ENCODE results near the gene PEF1. TPM values are rescaled to one million over a fixed set of nuclear protein-coding genes. Genes with fewer than 3 reads are reported as not detected.

Gene PEF1
- total RNA-seq, 2 donors from 2014 or later: 57.5 to 67.8 TPM

DNA sequence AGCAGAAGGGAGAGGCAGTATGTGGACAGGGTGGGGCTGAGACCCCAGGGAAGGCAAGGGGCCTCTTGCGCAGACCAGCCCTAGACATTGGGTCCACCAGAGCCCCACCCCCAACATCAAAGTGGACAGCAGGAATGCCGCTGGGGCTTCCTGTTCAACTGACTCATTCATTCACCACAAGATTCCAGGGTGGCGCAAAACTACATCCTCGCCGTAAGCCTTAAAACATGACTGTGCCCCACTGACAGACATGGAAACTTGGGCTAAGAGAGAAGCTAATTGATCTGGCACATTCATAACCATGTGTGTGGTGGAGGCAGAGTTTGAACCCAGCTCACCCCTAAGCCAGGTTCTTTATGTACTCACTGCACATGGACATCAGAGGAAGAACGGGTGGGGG lies 45.2 kb upstream of the PEF1 start:
- no peak for DNase-seq
- Histone ChIP-seq H3K36me3 (no peaks in the 10 kb centered on the region), H3K27ac (no peak overlapping the region), H3K27me3 (no peaks in the 10 kb centered on the region), H3K4me3 (no peak overlapping the region), H3K9ac (ENCODE audit: low read depth in 2 of 2, low read length in 2 of 2) (no peak overlapping the region), H3K9me3 (no peaks in the 10 kb centered on the region), H3K4me1 (no peaks in the 10 kb centered on the region)
- intact Hi-C loops (cut with DNase I): no loop called here
- TF ChIP-seq, protein P1, sequence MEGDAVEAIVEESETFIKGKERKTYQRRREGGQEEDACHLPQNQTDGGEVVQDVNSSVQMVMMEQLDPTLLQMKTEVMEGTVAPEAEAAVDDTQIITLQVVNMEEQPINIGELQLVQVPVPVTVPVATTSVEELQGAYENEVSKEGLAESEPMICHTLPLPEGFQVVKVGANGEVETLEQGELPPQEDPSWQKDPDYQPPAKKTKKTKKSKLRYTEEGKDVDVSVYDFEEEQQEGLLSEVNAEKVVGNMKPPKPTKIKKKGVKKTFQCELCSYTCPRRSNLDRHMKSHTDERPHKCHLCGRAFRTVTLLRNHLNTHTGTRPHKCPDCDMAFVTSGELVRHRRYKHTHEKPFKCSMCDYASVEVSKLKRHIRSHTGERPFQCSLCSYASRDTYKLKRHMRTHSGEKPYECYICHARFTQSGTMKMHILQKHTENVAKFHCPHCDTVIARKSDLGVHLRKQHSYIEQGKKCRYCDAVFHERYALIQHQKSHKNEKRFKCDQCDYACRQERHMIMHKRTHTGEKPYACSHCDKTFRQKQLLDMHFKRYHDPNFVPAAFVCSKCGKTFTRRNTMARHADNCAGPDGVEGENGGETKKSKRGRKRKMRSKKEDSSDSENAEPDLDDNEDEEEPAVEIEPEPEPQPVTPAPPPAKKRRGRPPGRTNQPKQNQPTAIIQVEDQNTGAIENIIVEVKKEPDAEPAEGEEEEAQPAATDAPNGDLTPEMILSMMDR (IDR thresholded peaks at IDR 0.05): no peak

DNA sequence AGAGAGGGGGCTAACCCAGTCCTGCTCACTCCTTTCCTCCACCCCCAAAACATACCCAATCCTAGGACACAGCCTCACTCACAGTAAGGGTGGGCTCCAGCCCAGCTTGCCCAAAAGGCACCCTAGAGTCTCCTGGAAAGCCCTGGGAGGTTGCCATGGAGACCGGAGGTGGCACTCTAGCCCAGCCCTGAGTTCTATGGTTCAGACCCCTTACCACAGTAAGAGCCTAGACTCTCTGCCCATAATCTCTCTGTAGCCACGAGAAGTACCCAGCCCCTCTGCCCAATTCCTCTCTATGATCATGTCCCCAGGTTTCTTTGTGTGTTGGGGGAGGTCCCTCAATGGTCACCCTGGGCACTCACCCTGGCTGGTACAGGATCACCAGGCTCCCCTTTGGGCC lies 44.7 kb upstream of the PEF1 start:
- TF ChIP-seq, protein P1 (IDR thresholded peaks at IDR 0.05): no peak
- H3K27me3 ChIP-seq: no peaks in the 10 kb centered on the region
- DNase-seq: no peak
- no peak overlapping the region for H3K4me3 ChIP-seq
- intact Hi-C loops (cut with DNase I): no loop called here
- no peaks in the 10 kb centered on the region for H3K4me1 ChIP-seq
- H3K9me3 ChIP-seq: no peaks in the 10 kb centered on the region
- H3K36me3 ChIP-seq: no peaks in the 10 kb centered on the region
- H3K27ac ChIP-seq: no peak overlapping the region
- H3K9ac ChIP-seq (ENCODE audit: low read depth in 2 of 2, low read length in 2 of 2): no peak overlapping the region

DNA sequence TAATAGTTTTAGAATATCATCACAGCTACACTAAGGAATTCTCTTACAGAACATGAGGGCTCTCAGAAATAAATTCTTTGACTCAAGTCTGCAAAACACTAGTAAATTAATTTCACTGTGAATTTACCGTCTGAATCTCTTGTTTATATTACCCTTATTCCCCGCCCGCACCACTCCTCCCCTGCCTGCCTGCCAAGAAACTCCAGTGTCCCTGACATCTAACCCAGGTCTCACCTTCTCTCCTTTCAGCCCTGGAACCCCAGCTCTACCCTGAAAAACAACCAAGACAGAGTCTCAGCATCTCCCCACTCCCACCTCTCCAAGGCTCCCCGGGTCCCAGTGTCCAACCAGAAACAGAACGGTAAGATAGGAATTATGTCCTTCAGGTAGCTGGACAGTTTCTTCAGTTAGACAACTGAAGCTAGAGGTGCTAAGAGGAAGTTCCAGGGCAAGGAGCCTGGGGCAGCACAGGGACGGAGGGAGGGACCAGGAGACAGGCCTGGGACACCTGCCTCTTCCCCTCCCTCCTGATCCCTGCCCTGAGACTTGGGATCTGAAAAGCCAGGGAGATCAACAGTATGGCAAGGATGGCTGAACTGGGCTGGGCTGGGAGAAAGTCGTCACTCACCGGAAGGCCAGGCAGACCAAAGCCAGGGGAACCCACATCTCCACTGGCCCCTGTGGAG lies 43.7 kb upstream of the PEF1 start:
- intact Hi-C loops (cut with DNase I): no loop called here
- no peak overlapping the region for H3K4me3 ChIP-seq
- H3K36me3 ChIP-seq: no peaks in the 10 kb centered on the region
- no peaks in the 10 kb centered on the region for H3K4me1 ChIP-seq
- no peak overlapping the region for H3K9ac ChIP-seq (ENCODE audit: low read depth in 2 of 2, low read length in 2 of 2)
- no peak overlapping the region for H3K27ac ChIP-seq
- DNase-seq: no peak
- H3K9me3 ChIP-seq: no peaks in the 10 kb centered on the region
- no peaks in the 10 kb centered on the region for H3K27me3 ChIP-seq
- TF ChIP-seq, protein P1 (IDR thresholded peaks at IDR 0.05): no peak

DNA sequence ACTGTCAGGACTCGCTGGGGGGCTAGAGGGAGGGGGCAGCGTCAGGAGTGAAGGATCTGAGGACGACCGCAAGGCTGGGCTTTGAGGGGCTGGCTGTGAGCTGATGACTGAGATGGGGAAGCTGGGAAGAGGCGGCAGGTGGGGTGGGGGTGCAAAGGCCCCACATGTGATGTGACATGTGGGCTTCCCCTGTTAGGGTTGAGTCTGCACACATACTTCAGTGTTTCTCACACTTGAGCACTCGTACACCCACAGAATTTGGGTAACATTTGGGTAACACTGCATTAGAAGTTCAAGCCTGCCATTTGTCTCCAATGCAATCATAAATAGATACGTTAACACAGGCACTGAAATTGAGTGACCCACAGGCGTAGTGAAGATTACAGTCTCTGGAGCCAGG lies 42.9 kb upstream of the PEF1 start:
- Histone ChIP-seq H3K36me3 (no peaks in the 10 kb centered on the region), H3K9me3 (no peaks in the 10 kb centered on the region), H3K27ac (no peak overlapping the region), H3K4me3 (no peak overlapping the region), H3K4me1 (no peaks in the 10 kb centered on the region), H3K27me3 (no peaks in the 10 kb centered on the region), H3K9ac (ENCODE audit: low read depth in 2 of 2, low read length in 2 of 2) (no peak overlapping the region)
- TF ChIP-seq, protein P1 (IDR thresholded peaks at IDR 0.05): no peak
- DNase-seq: no peak
- intact Hi-C loops (cut with DNase I): no loop called here

DNA sequence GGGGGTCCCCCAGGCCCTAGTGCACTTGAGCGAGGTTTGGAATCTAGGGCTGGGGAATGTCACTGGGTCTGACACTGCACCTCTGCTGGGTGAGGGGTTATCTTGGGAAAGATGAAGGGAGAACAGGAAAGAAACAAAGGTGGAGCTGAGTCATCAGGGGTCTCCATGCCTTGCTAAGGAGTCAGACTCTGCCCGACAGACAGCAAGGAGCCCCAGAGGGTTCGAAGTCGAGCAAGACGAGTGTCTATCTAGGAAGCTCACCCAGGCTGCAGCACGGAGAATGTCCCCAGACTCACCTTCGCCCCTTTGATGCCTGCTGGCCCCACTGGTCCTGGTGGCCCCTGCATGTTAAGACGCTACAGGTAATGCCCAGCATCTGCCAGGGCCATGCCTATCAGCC lies 41.1 kb upstream of the PEF1 start:
- no peak for DNase-seq
- Histone ChIP-seq H3K9ac (ENCODE audit: low read depth in 2 of 2, low read length in 2 of 2) (no peak overlapping the region), H3K4me1 (no peaks in the 10 kb centered on the region), H3K36me3 (no peaks in the 10 kb centered on the region), H3K4me3 (no peak overlapping the region), H3K27me3 (no peaks in the 10 kb centered on the region), H3K9me3 (no peaks in the 10 kb centered on the region), H3K27ac (no peak overlapping the region)
- TF ChIP-seq, protein P1 (IDR thresholded peaks at IDR 0.05): no peak
- intact Hi-C loops (cut with DNase I): no loop called here
